Smooth muscle cell of the brain vasculature (primary cell): ENCODE data around the gene NFYC.

Source experiments
- DNase-seq: peaks from one replicate; pipeline ENCODE4 v3.0.0-alpha.2; 2012; ENCODE audit warnings: low read depth, low spot score

The NFYC gene

DNA sequence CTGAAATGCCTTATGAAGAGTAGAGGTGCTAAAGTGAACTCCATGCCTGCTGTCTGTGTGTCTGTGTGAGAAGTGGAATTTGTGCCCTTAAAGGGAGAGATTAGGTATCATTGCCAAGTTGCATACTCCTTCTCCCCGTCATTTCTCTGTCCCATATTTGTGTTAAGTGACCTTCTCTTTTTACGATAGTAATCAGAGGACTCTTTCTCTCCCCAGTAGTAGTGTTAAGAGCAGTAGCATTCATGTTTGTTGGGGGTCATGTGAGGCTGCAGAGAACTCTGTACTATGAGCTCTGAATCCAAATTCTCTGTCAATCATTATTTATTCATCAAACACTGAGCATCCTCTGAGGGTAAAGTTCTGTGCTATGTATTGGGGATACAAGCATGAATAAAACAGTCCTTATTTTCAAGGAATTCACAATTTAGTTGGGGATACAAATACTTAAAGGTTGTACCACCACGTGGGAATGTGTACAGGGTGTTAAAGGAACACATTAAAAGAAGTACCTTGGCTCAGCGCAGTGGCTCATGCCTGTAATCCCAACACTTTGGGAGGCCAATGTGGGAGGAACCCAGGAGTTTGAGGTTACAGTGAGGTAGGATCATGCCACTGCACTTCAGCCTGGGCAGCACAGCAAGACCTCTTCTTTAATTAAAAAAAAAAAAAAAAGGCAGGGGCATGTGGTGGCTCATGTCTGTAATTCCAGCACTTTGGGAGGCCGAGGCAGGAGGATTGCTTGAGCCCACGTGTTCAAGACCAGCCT, 67.3 kb downstream of the NFYC start:
- DNase-seq, result no peak

DNA sequence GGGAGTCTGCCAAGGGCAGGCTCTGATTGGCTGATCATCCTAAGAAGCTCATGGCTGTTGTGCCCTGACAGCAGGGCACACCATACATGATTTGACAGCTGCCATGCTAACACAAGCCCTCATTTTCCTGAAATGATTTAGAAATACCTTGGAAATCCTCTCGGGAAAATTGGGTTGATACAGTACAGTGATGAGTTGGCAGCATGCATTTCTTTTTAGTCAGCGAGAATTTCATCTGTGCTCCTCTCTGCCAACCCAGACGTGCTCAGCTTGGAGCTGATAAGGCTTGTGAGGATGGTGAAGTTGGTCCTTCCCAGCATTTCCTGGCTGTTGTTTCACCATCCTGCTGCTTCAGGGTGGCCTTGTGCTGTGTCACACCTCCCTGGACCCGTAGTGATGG, 69.5 kb downstream of the NFYC start:
- no peak for DNase-seq

DNA sequence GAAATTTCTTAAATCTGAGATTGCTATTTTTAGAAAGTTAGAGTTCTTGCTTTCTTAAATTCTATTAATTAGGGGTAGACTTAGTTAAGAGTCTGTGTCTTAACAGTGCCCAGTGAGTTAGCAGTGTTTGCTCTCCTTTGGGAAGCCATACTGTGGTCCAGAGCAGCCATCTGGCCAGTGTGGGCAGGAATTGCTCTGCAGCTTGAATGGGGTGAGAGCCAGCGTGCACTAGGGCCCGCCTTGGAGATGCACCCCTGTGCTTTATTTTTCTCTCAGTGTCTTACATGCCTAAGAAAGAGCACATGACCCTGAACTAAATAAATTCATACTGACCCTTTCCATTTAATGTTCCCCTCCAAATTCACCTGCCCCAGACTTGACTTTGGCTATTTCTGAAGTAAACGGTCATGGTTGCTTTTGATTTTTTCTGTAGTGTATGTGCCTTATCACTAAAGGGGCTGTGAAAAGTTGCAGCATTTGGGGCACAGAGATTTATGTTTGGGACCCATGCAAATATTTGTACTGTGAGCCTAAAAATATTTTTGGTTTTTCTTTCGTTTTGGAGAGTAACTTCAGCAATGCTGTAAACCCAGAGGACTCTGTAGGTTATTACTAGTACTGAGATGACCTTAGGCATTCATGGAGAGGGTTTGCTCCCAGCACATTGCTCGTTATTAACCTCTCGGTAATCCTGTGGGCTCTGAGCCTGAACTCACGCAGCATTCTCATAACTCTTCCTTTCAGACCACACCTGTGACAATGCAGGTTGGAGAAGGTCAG, 70.8 kb downstream of the NFYC start:
- no peak for DNase-seq

- DNase-seq, result no peak
Observed at GRCh38 chr1:40763742-40764532, 72.4 kb downstream of the NFYC start.

- DNase-seq, result no peak
Observed at GRCh38 chr1:40764981-40765380, 73.5 kb downstream of the NFYC start.

DNA sequence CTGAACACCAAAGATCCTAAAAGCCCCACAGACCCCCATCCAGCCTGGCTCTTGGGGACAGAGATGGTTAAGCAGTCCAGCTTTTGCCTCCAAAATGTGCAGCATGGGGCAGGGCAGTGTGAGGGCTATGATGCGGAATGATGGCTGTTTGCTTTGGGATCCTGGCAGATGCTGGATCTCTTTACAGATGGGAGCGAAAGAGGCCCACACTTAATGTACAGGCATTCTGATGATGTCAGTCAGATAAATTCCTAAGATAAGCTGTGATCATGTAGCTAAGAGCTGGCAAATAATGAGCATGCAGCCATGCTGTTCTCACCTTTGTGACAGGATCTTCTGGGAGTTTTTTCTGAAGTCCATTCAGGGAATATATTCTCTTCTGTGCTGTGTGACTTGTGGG, 74.5 kb downstream of the NFYC start:
- DNase-seq, result no peak

DNA sequence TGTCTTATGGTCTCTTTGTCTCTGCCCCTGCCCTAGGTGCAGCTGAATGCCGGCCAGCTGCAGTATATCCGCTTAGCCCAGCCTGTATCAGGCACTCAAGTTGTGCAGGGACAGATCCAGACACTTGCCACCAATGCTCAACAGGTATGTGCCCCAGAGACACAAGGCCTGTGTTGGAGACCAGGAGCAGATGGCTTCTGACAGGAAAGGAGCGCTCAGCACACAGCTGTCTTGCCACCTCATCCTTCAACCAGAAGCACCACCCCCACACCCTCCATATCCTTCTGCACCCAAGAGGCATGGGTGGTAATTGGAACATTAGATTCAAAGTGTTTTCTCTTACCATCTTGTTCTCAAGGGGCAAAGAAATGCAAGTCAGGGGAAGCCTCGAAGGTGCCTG, 75.1 kb downstream of the NFYC start:
- DNase-seq, result no peak

- DNase-seq, result no peak
Observed at GRCh38 chr1:40768146-40768990, 76.9 kb downstream of the NFYC start.

GRCh38 chr1:40769815-40770214, 78.3 kb downstream of the NFYC start:
- DNase-seq, result no peak

- no peak for DNase-seq
Observed at GRCh38 chr1:40770296-40771070, 79.0 kb downstream of the NFYC start.

GRCh38 chr1:40772146-40772955, 80.8 kb downstream of the NFYC start:
- DNase-seq, result no peak

GRCh38 chr1:40773748-40774265, 82.3 kb downstream of the NFYC start:
- no peak for DNase-seq

GRCh38 chr1:40774266-40774998, 82.9 kb downstream of the NFYC start:
- DNase-seq, result no peak

GRCh38 chr1:40776236-40777072, 85.0 kb downstream of the NFYC start:
- DNase-seq, result no peak

- DNase-seq, result no peak
Observed at GRCh38 chr1:40777224-40777970, 85.9 kb downstream of the NFYC start.

DNA sequence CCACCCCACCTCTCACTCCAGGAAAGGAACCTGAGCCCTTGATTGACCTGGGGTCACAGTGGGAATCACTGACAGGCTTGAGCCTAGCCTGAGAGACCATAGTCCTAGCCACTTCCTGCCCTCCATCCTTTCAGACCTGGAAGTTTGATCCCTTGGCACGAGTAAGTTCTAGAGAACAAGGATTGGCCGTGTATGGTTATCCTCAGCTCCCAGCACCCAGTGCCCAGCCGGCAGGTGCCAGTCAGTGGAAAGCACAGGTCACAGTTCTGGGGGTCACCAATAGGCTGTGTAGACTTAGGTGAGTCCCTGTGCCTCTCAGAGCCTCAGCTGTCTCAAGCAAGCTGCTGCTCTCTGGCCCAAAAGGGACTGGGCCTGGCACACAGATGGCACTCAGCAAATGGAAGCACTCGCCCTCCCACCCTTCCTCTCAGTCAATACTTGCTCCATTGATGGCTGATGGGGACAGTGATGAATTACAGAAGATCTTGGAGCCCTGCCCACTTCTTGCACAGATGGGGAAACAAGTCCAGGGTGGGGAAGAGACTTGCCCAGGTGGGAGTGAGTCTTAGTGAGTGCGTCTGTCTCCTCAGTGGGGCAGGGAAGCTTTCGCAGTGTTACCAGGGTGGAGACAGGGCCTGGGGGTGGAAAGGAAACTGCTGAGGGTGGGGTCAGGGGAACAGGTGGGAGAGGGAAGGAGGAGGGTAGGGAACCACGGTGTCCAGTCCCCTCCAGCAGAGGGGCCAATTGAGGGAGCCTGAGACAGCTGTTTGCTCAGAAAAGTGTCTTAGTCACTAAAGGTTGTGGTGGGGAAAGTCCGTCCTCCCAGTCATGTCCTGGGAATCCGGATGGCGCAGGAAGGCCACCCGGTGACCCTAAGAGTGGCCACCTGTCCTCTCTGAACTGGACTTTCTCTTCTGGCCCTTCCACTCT, 89.4 kb downstream of the NFYC start:
- no peak for DNase-seq
